PFSK-1 (cell line): ENCODE data around the gene BEND7. TPM values are rescaled to one million over a fixed set of nuclear protein-coding genes. Genes with fewer than 3 reads are reported as not detected.

Source experiments
- FOXP2 ChIP-seq: optimal IDR thresholded peaks from 2 replicates; pipeline ENCODE3; 2011; ENCODE audit warnings: borderline replicate concordance, control low read depth, inconsistent platforms; ENCODE audit not compliant: insufficient read depth; ENCODE audit errors: extremely low read length, extremely low read depth
- POLR2AphosphoS5 ChIP-seq: IDR thresholded peaks from 2 replicates; pipeline ENCODE4 v1.6.1; 2012; ENCODE audit warnings: low read depth, mild to moderate bottlenecking, control low read depth, low read length, moderate library complexity
- REST ChIP-seq, 2 experiments: IDR thresholded peaks; 2 replicates each; pipeline versions ENCODE4 v1.6.1 to v1.8.0; 2011 to 2012; ENCODE audit warnings: low read depth in 2 of 2, low read length in 2 of 2, control low read depth in 1 of 2, inconsistent platforms in 1 of 2, mild to moderate bottlenecking in 1 of 2, moderate library complexity in 1 of 2; ENCODE audit not compliant: insufficient read depth in 1 of 2
- SIN3A ChIP-seq: IDR thresholded peaks from 2 replicates; pipeline ENCODE4 v1.6.1; 2012; ENCODE audit warnings: mild to moderate bottlenecking, low read length, moderate library complexity, borderline replicate concordance; ENCODE audit not compliant: insufficient read depth
- TAF1 ChIP-seq: IDR thresholded peaks from 2 replicates; pipeline ENCODE4 v1.6.1; 2012; ENCODE audit warnings: low read length, control low read depth, borderline replicate concordance; ENCODE audit not compliant: insufficient read depth
- polyA plus RNA-seq: library from polyadenylated mRNA; unstranded; fragments of >200 nt; gene quantifications from one replicate; pipeline ENCODE4 v1.2.1, GENCODE V29; 2012; ENCODE audit warnings: low read depth, missing spikeins; ENCODE audit not compliant: insufficient read length

Gene BEND7
- polyA plus RNA-seq: not detected

- TF ChIP-seq POLR2AphosphoS5: no peak
- TF ChIP-seq REST (IDR thresholded peaks at IDR 0.05; ENCODE audit: insufficient read depth in 1 of 2, low read depth in 2 of 2, low read length in 2 of 2): no peak
- TF ChIP-seq TAF1: no peak
- TF ChIP-seq FOXP2: no peak
- TF ChIP-seq SIN3A: no peak
Observed at GRCh38 chr10:13528875-13529713, at the start of gene BEND7. Gene BEND7, minus strand, starts transcription at chr10:13529014. Its CDS starts 481 bp downstream, at chr10:13528533.

- TF ChIP-seq REST (IDR thresholded peaks at IDR 0.05; ENCODE audit: insufficient read depth in 1 of 2, low read depth in 2 of 2, low read length in 2 of 2) (no peak), TAF1 (no peak), POLR2AphosphoS5 (no peak), FOXP2 (no peak), SIN3A (no peak)
Observed at GRCh38 chr10:13573960-13574359, 45.1 kb upstream of the BEND7 start.

GRCh38 chr10:13571541-13571940, 42.7 kb upstream of the BEND7 start:
- TF ChIP-seq FOXP2 (no peak), TAF1 (no peak), SIN3A (no peak), POLR2AphosphoS5 (no peak), REST (IDR thresholded peaks at IDR 0.05; ENCODE audit: insufficient read depth in 1 of 2, low read depth in 2 of 2, low read length in 2 of 2) (no peak)

- TF ChIP-seq POLR2AphosphoS5: no peak
- no peak for TF ChIP-seq TAF1
- TF ChIP-seq REST (IDR thresholded peaks at IDR 0.05; ENCODE audit: insufficient read depth in 1 of 2, low read depth in 2 of 2, low read length in 2 of 2): no peak
- TF ChIP-seq FOXP2: no peak
- no peak for TF ChIP-seq SIN3A
Observed at GRCh38 chr10:13567030-13567429, 38.2 kb upstream of the BEND7 start.
